GM20000 (cell line): ENCODE measurements around the gene LRRC40.
A peak's percentile ranks its signal among the peaks of the same experiment; 100 is the strongest.

Source experiments
- DNase-seq: peaks from one replicate; pipeline ENCODE4 v3.0.0; 2012; ENCODE audit warnings: low spot score
- TF ChIP-seq, protein P1 (sequence below): IDR thresholded peaks from 2 replicates; pipeline ENCODE4 v1.5.1; 2012; ENCODE audit warnings: mild to moderate bottlenecking, control low read depth; ENCODE audit errors: extremely low read depth, missing control alignments

The LRRC40 gene

DNA sequence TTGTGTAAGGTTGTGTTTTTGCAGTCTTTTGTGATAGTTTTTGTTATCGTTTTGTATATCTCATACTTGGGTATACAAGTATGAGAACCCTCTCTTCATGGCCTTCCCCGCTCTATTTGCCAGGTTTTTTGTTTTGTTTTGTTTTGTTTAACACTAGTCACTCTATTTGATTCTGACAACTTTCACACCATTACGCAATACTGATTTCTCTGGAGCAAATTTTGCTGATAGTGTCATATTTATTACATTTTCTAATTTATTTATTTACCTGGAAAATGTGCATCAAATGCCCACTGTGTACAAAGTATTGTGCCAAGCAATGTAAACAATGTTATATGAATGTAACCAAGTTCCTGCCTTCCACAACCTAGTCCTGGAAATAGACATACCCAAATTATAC is 90.1 kb downstream of the LRRC40 start:
- TF ChIP-seq, protein P1, sequence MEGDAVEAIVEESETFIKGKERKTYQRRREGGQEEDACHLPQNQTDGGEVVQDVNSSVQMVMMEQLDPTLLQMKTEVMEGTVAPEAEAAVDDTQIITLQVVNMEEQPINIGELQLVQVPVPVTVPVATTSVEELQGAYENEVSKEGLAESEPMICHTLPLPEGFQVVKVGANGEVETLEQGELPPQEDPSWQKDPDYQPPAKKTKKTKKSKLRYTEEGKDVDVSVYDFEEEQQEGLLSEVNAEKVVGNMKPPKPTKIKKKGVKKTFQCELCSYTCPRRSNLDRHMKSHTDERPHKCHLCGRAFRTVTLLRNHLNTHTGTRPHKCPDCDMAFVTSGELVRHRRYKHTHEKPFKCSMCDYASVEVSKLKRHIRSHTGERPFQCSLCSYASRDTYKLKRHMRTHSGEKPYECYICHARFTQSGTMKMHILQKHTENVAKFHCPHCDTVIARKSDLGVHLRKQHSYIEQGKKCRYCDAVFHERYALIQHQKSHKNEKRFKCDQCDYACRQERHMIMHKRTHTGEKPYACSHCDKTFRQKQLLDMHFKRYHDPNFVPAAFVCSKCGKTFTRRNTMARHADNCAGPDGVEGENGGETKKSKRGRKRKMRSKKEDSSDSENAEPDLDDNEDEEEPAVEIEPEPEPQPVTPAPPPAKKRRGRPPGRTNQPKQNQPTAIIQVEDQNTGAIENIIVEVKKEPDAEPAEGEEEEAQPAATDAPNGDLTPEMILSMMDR, result no peak
- no peak for DNase-seq

DNA sequence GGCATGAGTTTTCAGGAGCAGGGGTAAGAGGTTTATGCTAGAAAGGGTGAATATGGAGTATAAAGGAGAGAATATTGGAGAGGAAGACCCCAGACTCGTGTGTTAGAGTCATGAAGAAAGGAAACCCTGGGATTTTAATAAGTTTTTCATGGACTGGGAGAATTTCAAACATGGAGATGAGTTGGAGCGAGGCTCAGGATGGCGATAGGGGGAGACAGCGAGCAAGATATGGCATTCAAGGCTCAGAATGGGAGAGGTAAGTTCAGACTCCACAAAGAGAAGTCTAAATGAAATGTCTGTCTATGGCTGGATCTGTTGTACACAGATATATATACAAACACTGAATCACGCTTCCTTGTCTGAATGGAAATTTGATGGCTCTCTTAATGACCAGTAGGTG is 92.5 kb downstream of the LRRC40 start:
- TF ChIP-seq, protein P1, result peak; percentile 7
- no peak for DNase-seq

GRCh38 chr1:70109241-70109640 is 96.1 kb downstream of the LRRC40 start:
- TF ChIP-seq, protein P1, result no peak

DNA sequence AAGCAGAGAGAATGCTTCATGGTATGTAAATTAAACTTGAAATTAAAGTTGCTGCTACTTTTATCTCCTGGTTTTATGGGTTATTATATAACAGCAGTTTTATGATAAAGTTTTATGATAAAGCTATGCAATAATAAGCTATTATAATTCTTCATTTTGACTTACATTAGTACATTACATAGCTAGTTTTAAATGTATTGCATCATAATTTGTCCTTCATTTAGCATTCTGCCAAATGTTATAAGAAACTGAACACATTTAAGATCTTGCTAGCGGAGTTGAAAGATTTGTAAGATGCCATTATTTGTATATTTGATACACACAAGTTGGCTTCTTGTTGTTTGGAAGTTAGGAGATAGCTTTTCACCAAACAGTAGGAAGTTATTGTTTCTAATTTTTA is 101.6 kb downstream of the LRRC40 start:
- TF ChIP-seq, protein P1, result no peak
- no peak for DNase-seq

More at GRCh38 chr1:70109241-70109640, 96.1 kb downstream of the LRRC40 start:
- no peak for DNase-seq

DNA sequence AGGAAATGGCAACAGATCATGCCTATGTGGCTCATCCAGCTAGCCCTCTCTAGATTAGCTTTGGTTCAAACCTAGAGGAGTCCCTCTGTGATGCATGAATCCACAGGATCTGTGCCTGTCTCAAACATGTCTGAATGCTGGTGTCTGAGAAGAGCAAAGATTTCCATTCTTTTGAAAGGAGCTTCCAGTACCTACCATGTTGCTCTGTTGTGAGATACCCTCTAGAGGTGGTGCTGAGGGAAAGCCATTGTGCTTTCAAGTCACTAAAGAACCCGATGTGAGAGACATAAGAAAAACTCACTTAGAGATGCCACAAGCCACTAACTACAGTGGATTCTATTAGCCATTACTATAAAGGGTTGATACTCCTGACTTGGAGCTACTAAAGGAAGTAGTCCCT is 103.6 kb downstream of the LRRC40 start:
- no peak for DNase-seq
- TF ChIP-seq, protein P1, result no peak

DNA sequence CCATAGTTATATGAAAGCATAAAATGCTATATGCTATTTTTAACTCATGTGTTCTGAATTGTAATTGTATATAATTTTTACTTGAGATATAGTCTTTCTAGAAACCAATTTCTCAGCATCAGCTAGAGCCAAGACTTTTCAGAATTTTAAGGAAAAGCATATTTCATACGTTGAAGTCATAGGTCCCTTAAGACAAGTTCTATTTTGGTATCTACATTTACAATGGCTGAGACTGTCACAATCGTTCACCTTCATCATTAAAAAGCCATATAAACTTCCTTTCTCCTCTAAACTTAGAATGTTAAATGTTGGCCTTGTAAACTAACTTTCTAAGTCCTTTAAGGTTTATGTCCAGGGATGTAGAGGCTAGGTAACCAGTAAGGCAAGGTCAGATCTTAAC is 104.1 kb downstream of the LRRC40 start:
- DNase-seq, result no peak
- TF ChIP-seq, protein P1, result no peak
